Hepatocyte (in vitro differentiated cells): Measurements from ENCODE around the gene SCP2D1.

Source experiments
- EZH2 ChIP-seq: fragments of 200-600 bp; sonication (generic); IDR thresholded peaks from 2 replicates; pipeline ENCODE4 v1.6.1; 2016; ENCODE audit warnings: antibody characterized with exemption, mild to moderate bottlenecking, borderline replicate concordance
- TF ChIP-seq, protein P1 (sequence below): fragments of 200-600 bp; sonication (generic); IDR thresholded peaks from 2 replicates; pipeline ENCODE4 v1.5.1; 2016; ENCODE audit warnings: antibody characterized with exemption, mild to moderate bottlenecking; ENCODE audit not compliant: poor library complexity

DNA sequence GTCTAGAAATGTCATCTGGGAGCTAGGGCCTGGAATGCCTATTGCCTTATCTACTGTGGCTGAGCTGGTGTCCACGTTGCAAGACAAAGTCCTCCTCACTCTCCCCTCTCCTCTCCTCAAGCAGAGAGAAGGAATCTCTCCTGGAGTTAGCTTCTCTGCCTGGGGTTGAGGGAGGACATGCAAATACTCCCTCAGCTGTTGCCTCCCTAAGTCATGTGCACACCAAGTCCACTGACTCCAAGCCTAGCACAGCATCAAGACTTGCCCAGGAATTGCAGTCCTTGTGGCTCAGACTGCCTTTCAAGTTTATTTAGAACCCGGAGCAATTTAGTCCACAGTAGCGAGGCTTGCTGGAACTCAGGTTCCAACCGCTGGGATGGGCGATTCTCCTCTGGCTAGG lies 38.0 kb upstream of the SCP2D1 start:
- TF ChIP-seq, protein P1, sequence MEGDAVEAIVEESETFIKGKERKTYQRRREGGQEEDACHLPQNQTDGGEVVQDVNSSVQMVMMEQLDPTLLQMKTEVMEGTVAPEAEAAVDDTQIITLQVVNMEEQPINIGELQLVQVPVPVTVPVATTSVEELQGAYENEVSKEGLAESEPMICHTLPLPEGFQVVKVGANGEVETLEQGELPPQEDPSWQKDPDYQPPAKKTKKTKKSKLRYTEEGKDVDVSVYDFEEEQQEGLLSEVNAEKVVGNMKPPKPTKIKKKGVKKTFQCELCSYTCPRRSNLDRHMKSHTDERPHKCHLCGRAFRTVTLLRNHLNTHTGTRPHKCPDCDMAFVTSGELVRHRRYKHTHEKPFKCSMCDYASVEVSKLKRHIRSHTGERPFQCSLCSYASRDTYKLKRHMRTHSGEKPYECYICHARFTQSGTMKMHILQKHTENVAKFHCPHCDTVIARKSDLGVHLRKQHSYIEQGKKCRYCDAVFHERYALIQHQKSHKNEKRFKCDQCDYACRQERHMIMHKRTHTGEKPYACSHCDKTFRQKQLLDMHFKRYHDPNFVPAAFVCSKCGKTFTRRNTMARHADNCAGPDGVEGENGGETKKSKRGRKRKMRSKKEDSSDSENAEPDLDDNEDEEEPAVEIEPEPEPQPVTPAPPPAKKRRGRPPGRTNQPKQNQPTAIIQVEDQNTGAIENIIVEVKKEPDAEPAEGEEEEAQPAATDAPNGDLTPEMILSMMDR = no peak
- TF ChIP-seq EZH2 = no peak
